Rectal smooth muscle tissue (tissue), 1 donor: ENCODE data around the gene PWWP2A.
"Not testable (repeated sequence)": the region's sequence is repeated elsewhere in the genome, so short reads cannot be mapped to it uniquely, and the experiment has no call there.

Experiments used
- H3K27ac ChIP-seq: one replicate; pipeline ENCODE4 v1.7.0; 2013; ENCODE audit warnings: low read depth, low read length, inconsistent platforms
- H3K27me3 ChIP-seq: one replicate; pipeline ENCODE4 v1.7.0; 2013; ENCODE audit warnings: low read length; ENCODE audit not compliant: control insufficient read depth, insufficient read depth
- H3K36me3 ChIP-seq: one replicate; pipeline ENCODE4 v1.7.0; 2013; ENCODE audit warnings: low read length; ENCODE audit not compliant: control insufficient read depth, insufficient read depth
- H3K4me1 ChIP-seq: one replicate; pipeline ENCODE4 v1.7.0; 2013; ENCODE audit warnings: low read length; ENCODE audit not compliant: control insufficient read depth, insufficient read depth
- H3K4me3 ChIP-seq: one replicate; pipeline ENCODE4 v1.7.0; 2013; ENCODE audit warnings: low read length
- H3K9ac ChIP-seq: one replicate; pipeline ENCODE4 v1.7.0; 2013; ENCODE audit warnings: low read length

Gene PWWP2A

GRCh38 chr5:160119142-160119904 lies at the start of gene PWWP2A:
Gene PWWP2A, minus strand, starts transcription at chr5:160119450. Its CDS starts 62 bp downstream, at chr5:160119388.
- H3K36me3 ChIP-seq: no peaks in the 10 kb centered on the region

GRCh38 chr5:160167624-160168165 lies 48.4 kb upstream of the PWWP2A start:
- peaks cover 10% of the 10 kb centered on the region for H3K4me1 ChIP-seq
- H3K4me3 ChIP-seq: no peak overlapping the region
- no peak overlapping the region for H3K9ac ChIP-seq

More at GRCh38 chr5:160119142-160119904, at the start of gene PWWP2A:
- Histone ChIP-seq H3K4me3 (peak within 1 kb of the TSS; percentile 73), H3K9ac (peak within 1 kb of the TSS; percentile 75), H3K27me3 (no peaks in the 10 kb centered on the region), H3K27ac (peak within 1 kb of the TSS; percentile 88), H3K4me1 (peaks cover 3% of the 10 kb centered on the region)

GRCh38 chr5:160166973-160167623 lies 47.8 kb upstream of the PWWP2A start:
- Histone ChIP-seq H3K36me3 (no peaks in the 10 kb centered on the region), H3K4me1 (peaks cover 10% of the 10 kb centered on the region), H3K9ac (no peak overlapping the region), H3K4me3 (no peak overlapping the region), H3K27me3 (no peaks in the 10 kb centered on the region), H3K27ac (no peak overlapping the region)

More at GRCh38 chr5:160167624-160168165, 48.4 kb upstream of the PWWP2A start:
- H3K27me3 ChIP-seq: no peaks in the 10 kb centered on the region
- H3K36me3 ChIP-seq: no peaks in the 10 kb centered on the region
- H3K27ac ChIP-seq: no peak overlapping the region

- H3K4me3 ChIP-seq: no peak overlapping the region
- no peak overlapping the region for H3K9ac ChIP-seq
- peaks cover 10% of the 10 kb centered on the region for H3K4me1 ChIP-seq
- no peaks in the 10 kb centered on the region for H3K27me3 ChIP-seq
- no peaks in the 10 kb centered on the region for H3K36me3 ChIP-seq
- peak overlapping the region; percentile 6 for H3K27ac ChIP-seq
Observed at GRCh38 chr5:160166069-160166972, 47.1 kb upstream of the PWWP2A start.

GRCh38 chr5:160165137-160166068 lies 46.2 kb upstream of the PWWP2A start:
- Histone ChIP-seq H3K4me3 (no peak overlapping the region), H3K27me3 (no peaks in the 10 kb centered on the region), H3K4me1 (peaks cover 10% of the 10 kb centered on the region), H3K27ac (peak overlapping the region; percentile 44), H3K36me3 (no peaks in the 10 kb centered on the region), H3K9ac (no peak overlapping the region)

GRCh38 chr5:160162910-160163309 lies 43.7 kb upstream of the PWWP2A start:
- H3K27ac ChIP-seq: no peak overlapping the region
- no peaks in the 10 kb centered on the region for H3K36me3 ChIP-seq
- H3K4me1 ChIP-seq: peaks cover 10% of the 10 kb centered on the region
- H3K4me3 ChIP-seq: no peak overlapping the region
- no peak overlapping the region for H3K9ac ChIP-seq
- H3K27me3 ChIP-seq: no peaks in the 10 kb centered on the region

- Histone ChIP-seq H3K4me3 (no peak overlapping the region), H3K4me1 (peaks cover 10% of the 10 kb centered on the region), H3K27ac (no peak overlapping the region), H3K9ac (no peak overlapping the region), H3K36me3 (no peaks in the 10 kb centered on the region), H3K27me3 (no peaks in the 10 kb centered on the region)
Observed at GRCh38 chr5:160161626-160162025, 42.4 kb upstream of the PWWP2A start.

- not testable (repeated sequence) for H3K27me3 ChIP-seq, H3K4me3 ChIP-seq, H3K27ac ChIP-seq, H3K9ac ChIP-seq, H3K36me3 ChIP-seq
- peaks cover 10% of the 10 kb centered on the region for H3K4me1 ChIP-seq
Observed at GRCh38 chr5:160160875-160161274, 41.6 kb upstream of the PWWP2A start.

- Histone ChIP-seq H3K27me3 (no peaks in the 10 kb centered on the region), H3K9ac (no peak overlapping the region), H3K4me3 (no peak overlapping the region), H3K36me3 (no peaks in the 10 kb centered on the region), H3K4me1 (peaks cover 6% of the 10 kb centered on the region), H3K27ac (no peak overlapping the region)
Observed at GRCh38 chr5:160159991-160160792, 40.9 kb upstream of the PWWP2A start.

- no peak overlapping the region for H3K27ac ChIP-seq
- H3K4me1 ChIP-seq: no peaks in the 10 kb centered on the region
- H3K4me3 ChIP-seq: no peak overlapping the region
- H3K36me3 ChIP-seq: no peaks in the 10 kb centered on the region
- no peaks in the 10 kb centered on the region for H3K27me3 ChIP-seq
- no peak overlapping the region for H3K9ac ChIP-seq
Observed at GRCh38 chr5:160158087-160158486, 38.8 kb upstream of the PWWP2A start.
